HepG2 (cell line): ENCODE data around the gene SIRT7. TPM values are rescaled to one million over a fixed set of nuclear protein-coding genes. Genes with fewer than 3 reads are reported as not detected.

Source experiments
- ARID3A ChIP-seq: IDR thresholded peaks from 2 replicates; pipeline ENCODE4 v1.6.1; 2012; ENCODE audit warnings: low read depth, low read length, improper control_type of control experiment
- BCL6 ChIP-seq: IDR thresholded peaks from 2 replicates; pipeline ENCODE4 v1.6.1; 2016; ENCODE audit warnings: missing genetic modification reagents, missing compliant biosample characterization
- EED ChIP-seq: sonication (generic); formaldehyde crosslinking; IDR thresholded peaks from 2 replicates; pipeline ENCODE4 v1.5.0; 2020; ENCODE audit warnings: mild to moderate bottlenecking, missing genetic modification reagents
- FOXC1 ChIP-seq: sonication (generic); formaldehyde crosslinking; IDR thresholded peaks from 2 replicates; pipeline ENCODE4 v1.8.0; 2022; ENCODE audit warnings: mild to moderate bottlenecking, missing genetic modification reagents, borderline replicate concordance
- GABPB1 ChIP-seq: IDR thresholded peaks from 2 replicates; pipeline ENCODE4 v1.6.1; 2016; ENCODE audit warnings: mild to moderate bottlenecking, missing genetic modification reagents, moderate library complexity, missing compliant biosample characterization
- HIVEP1 ChIP-seq: sonication (generic); formaldehyde crosslinking; IDR thresholded peaks from 2 replicates; pipeline ENCODE4 v1.4.0; 2020; ENCODE audit warnings: mild to moderate bottlenecking, missing genetic modification reagents
- HNRNPK ChIP-seq: fragments of 200-400 bp; formaldehyde crosslinking; IDR thresholded peaks from 2 replicates; pipeline ENCODE4 v1.6.1; 2018; ENCODE audit warnings: low read length, low read depth, moderate library complexity, mild to moderate bottlenecking; ENCODE audit not compliant: poor library complexity, severe bottlenecking
- KMT2A ChIP-seq: sonication (generic); formaldehyde crosslinking; IDR thresholded peaks from 2 replicates; pipeline ENCODE4 v1.4.0; 2020; ENCODE audit warnings: missing genetic modification reagents
- KMT2B ChIP-seq: IDR thresholded peaks from 2 replicates; pipeline ENCODE4 v1.6.1; 2016; ENCODE audit warnings: missing genetic modification reagents, missing compliant biosample characterization
- MAF1 ChIP-seq: sonication (generic); formaldehyde crosslinking; IDR thresholded peaks from 2 replicates; pipeline ENCODE4 v1.5.0; 2020; ENCODE audit warnings: missing genetic modification reagents, borderline replicate concordance
- MYC ChIP-seq: sonication (generic); formaldehyde crosslinking; IDR thresholded peaks from 2 replicates; pipeline ENCODE4 v1.9.0; 2021; ENCODE audit warnings: missing genetic modification reagents, borderline replicate concordance
- SIN3A ChIP-seq: IDR thresholded peaks from 2 replicates; pipeline ENCODE4 v1.6.1; 2011; ENCODE audit warnings: low read depth, mild to moderate bottlenecking, control low read depth, low read length, borderline replicate concordance
- TSC22D2 ChIP-seq: sonication (generic); formaldehyde crosslinking; IDR thresholded peaks from 2 replicates; pipeline ENCODE4 v1.5.1; 2020; ENCODE audit warnings: missing genetic modification reagents, mild to moderate bottlenecking, borderline replicate concordance
- ZFP1 ChIP-seq: IDR thresholded peaks from 2 replicates; pipeline ENCODE4 v1.6.1; 2016
- ZFP37 ChIP-seq: sonication (generic); formaldehyde crosslinking; IDR thresholded peaks from 2 replicates; pipeline ENCODE4 v1.4.0; 2020; ENCODE audit warnings: missing genetic modification reagents, borderline replicate concordance
- ZNF142 ChIP-seq: sonication (generic); formaldehyde crosslinking; IDR thresholded peaks from 2 replicates; pipeline ENCODE4 v1.4.0; 2020; ENCODE audit warnings: missing genetic modification reagents
- ZNF256 ChIP-seq: sonication (generic); formaldehyde crosslinking; conservative IDR thresholded peaks from 2 replicates; pipeline ENCODE4 v1.4.0; 2020; ENCODE audit warnings: missing genetic modification reagents
- ZNF563 ChIP-seq: sonication (generic); formaldehyde crosslinking; IDR thresholded peaks from 2 replicates; pipeline ENCODE4 v1.8.0; 2022; ENCODE audit warnings: mild to moderate bottlenecking, moderate library complexity, missing genetic modification reagents
- ZNF629 ChIP-seq: sonication (generic); formaldehyde crosslinking; conservative IDR thresholded peaks from 2 replicates; pipeline ENCODE4 v1.5.0; 2020; ENCODE audit warnings: missing genetic modification reagents
- ZNF740 ChIP-seq: sonication (generic); formaldehyde crosslinking; IDR thresholded peaks from 2 replicates; pipeline ENCODE4 v1.4.0; 2020; ENCODE audit warnings: missing genetic modification reagents
- ZNF747 ChIP-seq: sonication (generic); formaldehyde crosslinking; IDR thresholded peaks from 2 replicates; pipeline ENCODE4 v1.8.1; 2023; ENCODE audit warnings: missing genetic modification reagents, mild to moderate bottlenecking, borderline replicate concordance
- polyA plus RNA-seq, 8 experiments: library from polyadenylated mRNA; depleted of rRNA in 3 of 8; stranded (reverse) in 7 of 8; unstranded in 1 of 8; fragments of >200 nt; fragmentation: Illumina TruSeq in 4 of 8; extraction: Trizol in 4 of 8; gene quantifications; 2 replicates each; pipeline versions ENCODE4 v1.2.1 to v1.2.3, GENCODE V29; 2011 to 2016; ENCODE audit warnings: low read depth in 4 of 8, missing spikeins in 1 of 8, mixed read lengths in 1 of 8; ENCODE audit not compliant: insufficient read depth in 1 of 8
- total RNA-seq, 5 experiments: library from RNA; depleted of rRNA; stranded (reverse); fragments of >200 nt; fragmentation: Illumina TruSeq; extraction: Trizol; gene quantifications; 2 replicates each; pipeline ENCODE4 v1.2.3, GENCODE V29; 2016; ENCODE audit warnings: low read depth in 1 of 5
- TF ChIP-seq, protein P1 (sequence below): IDR thresholded peaks from 2 replicates; pipeline ENCODE4 v1.6.1; 2016; ENCODE audit warnings: mild to moderate bottlenecking, missing biosample characterization, missing genetic modification reagents

SIRT7 gene
- total and polyA plus RNA-seq, 2 of the 13 experiments (the other 11 are each of a cell fraction or from before 2014, with no cell fraction given), result 8.3 to 24.8 TPM

GRCh38 chr17:81890447-81891302, 27.3 kb downstream of the SIRT7 start (continued):
- TF ChIP-seq ZNF142 (CRISPR knock-in tag), result no peak
- no peak; the same call in 1 of the 2 replicates for TF ChIP-seq KMT2B (CRISPR knock-in tag)
- TF ChIP-seq SIN3A, result peak; percentile 23; the same call in 1 of the 2 replicates
- TF ChIP-seq ARID3A, result no peak
- no peak for TF ChIP-seq ZNF256
- 0 out of 2 replicates have a peak, but pooled peaks have one; percentile 16 for TF ChIP-seq ZNF747 (CRISPR knock-in tag)
- peak; percentile 59; the same call in 1 of the 2 replicates for TF ChIP-seq GABPB1 (CRISPR knock-in tag)
- TF ChIP-seq, protein P1, sequence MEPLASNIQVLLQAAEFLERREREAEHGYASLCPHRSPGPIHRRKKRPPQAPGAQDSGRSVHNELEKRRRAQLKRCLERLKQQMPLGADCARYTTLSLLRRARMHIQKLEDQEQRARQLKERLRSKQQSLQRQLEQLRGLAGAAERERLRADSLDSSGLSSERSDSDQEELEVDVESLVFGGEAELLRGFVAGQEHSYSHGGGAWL (CRISPR knock-in tag), result no peak
- no peak for TF ChIP-seq ZNF563 (CRISPR knock-in tag)
- peak; percentile 62; the same call in 1 of the 2 replicates for TF ChIP-seq TSC22D2 (CRISPR knock-in tag)
- no peak for TF ChIP-seq FOXC1 (CRISPR knock-in tag)
- TF ChIP-seq EED (CRISPR knock-in tag), result no peak
- no peak for TF ChIP-seq MYC (CRISPR knock-in tag)
- 0 out of 2 replicates have a peak, but pooled peaks have one; percentile 49 for TF ChIP-seq KMT2A
- TF ChIP-seq ZFP1, result no peak
- no peak for TF ChIP-seq ZFP37 (CRISPR knock-in tag)
- no peak for TF ChIP-seq MAF1 (CRISPR knock-in tag)
- TF ChIP-seq BCL6 (CRISPR knock-in tag), result no peak
- peak; percentile 20; the same call in 1 of the 2 replicates for TF ChIP-seq HIVEP1
- TF ChIP-seq ZNF629 (CRISPR knock-in tag), result no peak
- TF ChIP-seq ZNF740, result no peak
- TF ChIP-seq HNRNPK, result no peak
